Hematopoietic multipotent progenitor cell treated with erythropoietin and hydrocortisone succinate and interleukin-3 and kit ligand, for 6 days (in vitro differentiated cells): ENCODE measurements around the gene INSYN1.
"Not testable (repeated sequence)": the region's sequence is repeated elsewhere in the genome, so short reads cannot be mapped to it uniquely, and the experiment has no call there.

ENCODE experiments used
- DNase-seq: peaks from one replicate; pipeline ENCODE4 v3.0.0-alpha.2; 2015

INSYN1 gene

DNA sequence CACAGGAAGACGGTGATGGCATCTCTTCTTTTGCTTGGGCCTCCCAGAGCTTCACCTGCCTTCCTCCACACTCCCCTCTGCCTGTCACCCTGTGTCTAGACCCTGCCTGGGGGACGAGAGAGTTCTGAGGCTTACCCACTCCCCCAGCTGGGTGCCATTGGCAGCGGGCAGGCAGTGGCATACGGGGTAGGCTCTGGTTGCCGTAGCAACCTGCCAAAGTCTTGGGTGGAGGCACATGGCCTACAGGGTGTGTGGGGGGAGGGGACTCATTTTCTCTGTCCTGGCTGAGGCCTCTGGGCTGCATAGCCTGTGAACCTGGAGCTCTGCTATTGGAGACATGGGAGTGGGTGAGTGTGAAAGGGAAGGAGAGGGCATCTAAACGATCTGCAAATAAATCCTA lies 4.4 kb downstream of the INSYN1 start:
- no peak for DNase-seq

- DNase-seq, result no peak
Observed at GRCh38 chr15:73747847-73748590, 5.1 kb downstream of the INSYN1 start.

DNA sequence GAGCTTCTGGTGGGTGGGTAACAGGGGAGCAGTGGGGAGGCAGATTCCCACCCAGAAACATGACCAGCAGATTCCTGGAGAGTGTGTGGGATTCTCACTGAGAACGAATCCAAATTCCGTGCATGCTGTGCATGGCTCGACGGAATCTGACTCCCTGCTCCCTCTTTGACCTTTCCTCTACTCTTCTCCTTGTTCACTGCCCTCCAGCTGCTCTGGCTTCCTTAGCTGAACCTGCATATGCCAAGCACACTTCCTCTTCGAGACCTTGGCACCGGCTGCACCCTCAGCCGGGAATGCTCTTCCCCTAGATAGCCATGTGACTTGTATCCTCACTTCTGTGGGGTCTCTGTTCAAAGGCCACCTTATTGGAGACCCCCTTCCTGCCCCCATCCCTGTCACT lies 6.3 kb downstream of the INSYN1 start:
- DNase-seq, result no peak

DNA sequence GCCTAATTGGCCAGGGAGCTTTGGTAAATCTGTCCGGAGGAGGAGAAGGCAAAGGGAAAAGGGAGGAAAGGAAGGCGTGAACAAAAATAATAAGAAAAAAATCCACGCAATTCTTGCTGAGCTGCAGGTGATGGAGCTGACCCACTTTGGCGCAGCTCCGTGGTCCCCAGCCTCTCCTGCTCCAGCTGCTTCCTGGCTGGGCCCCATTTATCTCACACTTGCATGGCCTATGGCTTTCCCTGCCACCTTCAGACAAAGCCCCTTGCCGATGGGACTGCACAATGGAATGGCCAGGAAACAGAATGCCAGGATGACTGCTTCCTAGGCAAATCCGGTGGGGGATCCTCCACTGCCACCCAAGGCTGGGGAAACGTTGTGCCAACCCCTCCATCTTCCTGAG lies 6.9 kb downstream of the INSYN1 start:
- DNase-seq, result no peak

DNA sequence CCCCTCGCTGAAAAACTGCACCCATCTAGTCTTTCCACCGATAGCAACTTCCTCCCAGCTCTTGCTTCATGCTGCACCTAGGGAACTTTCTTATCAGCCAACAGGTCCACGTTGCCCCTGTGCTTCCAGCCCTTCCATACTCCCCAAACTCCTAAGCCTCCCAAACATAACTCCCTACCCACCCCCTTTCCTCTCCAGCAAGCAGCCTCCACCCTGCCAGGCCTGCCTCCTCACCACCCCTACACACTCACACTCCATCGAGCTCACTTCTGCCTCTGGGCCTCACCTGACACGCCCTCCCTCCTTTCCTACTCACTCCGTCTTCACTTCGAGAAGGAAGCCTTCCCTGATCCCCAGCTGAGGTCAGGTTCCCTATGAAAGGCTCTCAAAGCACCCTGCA lies 8.1 kb downstream of the INSYN1 start:
- no peak for DNase-seq

GRCh38 chr15:73744293-73744692 lies 8.9 kb downstream of the INSYN1 start:
- no peak for DNase-seq

DNA sequence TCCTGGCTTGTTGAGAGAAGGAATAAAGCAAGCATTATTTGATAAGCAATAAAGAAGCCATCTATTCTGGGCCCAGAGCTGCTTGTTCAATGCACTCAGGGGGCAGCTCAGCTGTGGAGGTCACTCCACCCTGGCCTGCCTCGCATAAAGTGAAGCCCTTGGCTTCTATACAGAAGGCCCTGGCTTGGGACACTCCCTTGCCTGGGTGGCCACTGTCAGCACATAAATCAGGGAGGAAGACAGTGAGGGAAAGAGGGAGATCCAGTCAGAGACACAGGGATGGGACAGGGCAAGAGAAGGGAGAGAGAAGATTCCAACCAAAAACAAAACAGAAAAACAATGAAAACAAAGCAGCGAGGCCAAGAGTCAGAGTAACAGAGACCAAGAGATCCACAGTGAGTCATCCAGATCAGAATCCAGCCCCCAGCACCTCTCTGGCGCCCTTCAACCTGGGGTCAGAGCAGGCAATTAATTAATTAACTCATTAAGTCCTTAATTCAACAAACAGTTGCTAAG lies 11.8 kb downstream of the INSYN1 start:
- DNase-seq, result no peak

GRCh38 chr15:73740152-73741048 lies 12.8 kb downstream of the INSYN1 start:
- DNase-seq, result no peak

DNA sequence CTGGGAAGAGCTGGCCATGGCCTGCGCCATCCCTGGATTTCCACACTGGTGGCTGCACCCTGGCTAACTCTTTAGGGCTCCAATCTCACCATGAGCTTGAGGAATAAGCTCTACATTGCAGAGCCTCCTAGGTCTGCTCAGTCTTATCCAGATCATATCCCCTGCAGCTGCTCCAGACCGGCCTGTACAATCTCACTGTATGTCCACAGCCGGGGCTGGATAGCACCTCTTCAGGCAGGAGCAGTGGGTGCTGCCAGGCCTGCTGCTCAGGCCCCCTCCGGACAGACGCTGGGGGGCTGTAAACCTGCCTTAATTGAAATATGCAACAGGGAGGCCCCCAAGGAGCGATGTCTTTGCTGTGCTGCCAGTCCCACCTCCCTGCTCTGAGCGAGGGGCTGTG lies 15.6 kb downstream of the INSYN1 start:
- no peak for DNase-seq

DNA sequence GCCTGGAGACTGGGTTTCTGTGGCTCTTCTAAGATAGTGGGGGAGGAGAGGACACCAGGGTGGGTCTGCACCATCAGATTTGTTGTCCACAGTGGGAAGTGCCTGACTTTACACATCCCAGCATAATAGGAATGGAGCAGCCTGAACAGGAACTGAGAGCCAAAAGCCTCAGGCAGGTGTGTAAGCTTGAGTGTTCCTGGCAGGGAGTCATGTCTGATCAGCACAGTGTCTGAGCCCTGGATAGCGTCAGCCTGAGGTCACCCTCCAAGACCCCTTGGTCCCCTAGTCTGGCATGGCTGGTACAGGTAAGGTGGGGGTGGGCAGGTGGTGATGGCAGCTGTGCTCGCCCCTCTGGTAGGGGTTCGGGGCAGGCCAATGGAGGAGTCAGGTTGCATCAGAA lies 20.2 kb downstream of the INSYN1 start:
- no peak for DNase-seq

- DNase-seq, result not testable (repeated sequence)
Observed at GRCh38 chr15:73732051-73732450, 21.1 kb downstream of the INSYN1 start.

DNA sequence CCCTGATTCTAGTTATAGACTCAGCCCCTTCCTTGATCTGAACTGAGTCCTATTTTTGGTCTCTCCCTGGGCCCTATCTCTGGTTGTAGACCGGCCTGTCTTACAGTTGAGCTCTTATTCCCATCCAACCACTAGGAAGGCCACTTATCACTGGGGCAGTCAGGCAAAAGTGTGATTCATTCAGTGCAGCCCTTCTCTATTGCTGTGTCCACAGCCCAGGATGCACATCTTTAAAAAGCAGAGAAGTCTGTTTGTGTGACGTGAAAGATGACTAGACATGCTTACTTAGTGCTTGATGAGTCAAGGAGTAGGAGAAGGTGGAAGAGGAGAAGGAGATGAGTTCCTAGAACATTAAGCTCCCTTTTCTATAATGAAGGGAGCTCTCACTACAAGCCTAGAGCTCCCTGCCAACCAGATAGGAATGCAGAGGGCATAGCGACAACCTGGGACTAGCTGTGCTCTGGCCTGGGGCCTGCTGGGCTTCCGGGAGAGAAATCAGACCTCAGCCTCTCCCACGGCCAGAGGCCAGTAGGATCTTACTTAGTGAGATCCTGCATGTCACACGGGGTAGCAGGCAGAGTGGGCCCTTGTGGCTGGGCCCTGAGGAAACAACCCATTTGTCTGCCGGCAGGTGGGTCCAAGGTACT lies 25.7 kb downstream of the INSYN1 start:
- no peak for DNase-seq

DNA sequence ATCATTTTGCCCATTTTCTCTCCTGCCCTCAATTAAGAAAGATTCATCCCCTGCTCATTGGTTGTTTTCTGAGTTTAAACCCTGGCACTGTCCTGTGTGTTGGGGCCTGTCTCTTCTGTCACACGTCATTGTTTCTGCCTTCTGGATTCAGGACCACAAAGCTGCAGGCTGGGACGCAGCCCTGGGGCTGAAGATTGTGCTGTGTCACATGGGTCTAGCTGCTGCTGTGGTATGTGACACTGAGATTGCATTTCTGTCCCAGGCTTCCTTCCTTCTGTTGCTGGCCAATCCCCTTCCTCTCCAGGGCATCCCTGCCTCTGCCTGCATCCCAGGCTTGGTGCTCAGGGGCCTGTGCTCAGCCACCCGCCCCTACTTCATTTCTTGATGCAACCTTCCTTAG lies 28.9 kb downstream of the INSYN1 start:
- DNase-seq, result no peak

DNA sequence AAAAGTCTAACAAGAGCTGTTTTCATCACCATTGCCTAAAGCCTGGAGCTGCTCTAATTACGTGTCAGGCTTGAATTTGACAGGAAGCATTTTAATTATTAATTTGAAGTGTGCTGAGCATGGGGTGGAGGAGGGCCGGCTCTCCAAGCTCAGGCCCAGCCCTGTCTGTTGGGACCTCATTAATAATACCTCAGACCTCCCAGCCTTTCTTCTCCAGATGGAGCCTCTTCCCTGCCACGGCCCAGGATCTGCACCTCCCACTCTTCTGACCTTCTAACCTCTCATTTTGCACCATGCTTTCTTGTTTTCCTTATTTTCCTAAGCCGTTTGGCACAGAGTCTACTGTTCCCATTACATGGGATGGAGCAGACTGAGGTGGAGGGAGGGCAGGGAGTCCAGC lies 30.0 kb downstream of the INSYN1 start:
- no peak for DNase-seq

GRCh38 chr15:73722425-73722824 lies 30.7 kb downstream of the INSYN1 start:
- DNase-seq, result no peak

GRCh38 chr15:73718694-73719093 lies 34.5 kb downstream of the INSYN1 start:
- DNase-seq, result no peak

DNA sequence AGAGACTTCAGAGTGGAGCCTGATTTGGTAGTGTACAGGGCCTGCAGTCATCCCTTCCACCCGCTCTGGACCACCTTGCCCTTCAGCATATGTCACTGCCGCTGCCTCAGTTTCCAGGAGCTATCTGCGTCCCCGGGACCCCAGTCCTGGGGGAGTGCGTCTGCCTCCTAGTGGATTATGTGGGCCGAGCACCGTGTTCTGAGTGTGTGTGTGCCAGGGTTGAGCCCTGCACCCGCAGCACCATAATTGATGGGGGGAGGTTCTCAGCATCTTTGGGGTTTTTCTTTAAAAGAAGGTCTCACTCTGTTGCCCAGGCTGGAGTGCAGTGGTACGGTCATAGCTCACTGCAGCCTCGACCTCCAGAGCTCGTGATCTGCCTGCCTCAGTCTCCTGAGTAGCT lies 35.3 kb downstream of the INSYN1 start:
- DNase-seq, result no peak

DNA sequence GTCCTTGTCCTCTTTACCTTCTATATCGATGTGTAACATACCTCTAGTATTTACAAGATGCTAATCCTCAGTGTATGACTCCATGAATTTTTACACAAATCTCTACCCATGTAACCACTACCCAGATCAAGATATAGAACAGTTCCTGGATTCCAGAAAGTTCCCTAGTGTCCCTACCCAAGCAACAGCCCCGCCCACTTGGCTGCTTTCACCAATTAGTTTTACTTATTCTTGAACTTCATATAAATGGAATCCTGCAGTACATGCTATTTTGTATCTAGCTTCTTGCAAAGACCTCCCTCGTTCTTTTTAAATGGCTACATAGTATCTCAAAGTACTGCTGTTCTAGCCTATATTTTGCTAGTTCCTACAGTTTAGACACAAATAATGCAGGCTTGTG lies 35.9 kb downstream of the INSYN1 start:
- no peak for DNase-seq

DNA sequence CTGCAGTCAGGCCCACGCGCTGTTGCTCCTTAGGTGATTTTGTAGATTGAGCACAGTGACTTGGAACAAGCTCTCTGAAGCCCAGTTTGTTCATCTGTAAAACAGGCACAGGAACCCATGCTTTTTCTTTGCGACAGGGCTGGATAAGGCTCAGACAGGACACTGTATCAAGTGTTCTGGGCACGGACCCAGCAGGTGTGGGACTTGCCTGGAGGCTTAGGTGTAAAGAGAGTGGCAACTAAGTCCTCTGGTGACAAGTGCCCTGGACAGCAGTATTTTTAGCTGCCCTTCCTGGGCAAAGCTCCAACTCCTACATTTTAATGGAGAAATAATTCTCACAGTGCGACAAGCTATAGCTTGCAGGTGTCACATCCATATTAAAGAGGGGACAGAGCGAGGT lies 36.7 kb downstream of the INSYN1 start:
- no peak for DNase-seq

DNA sequence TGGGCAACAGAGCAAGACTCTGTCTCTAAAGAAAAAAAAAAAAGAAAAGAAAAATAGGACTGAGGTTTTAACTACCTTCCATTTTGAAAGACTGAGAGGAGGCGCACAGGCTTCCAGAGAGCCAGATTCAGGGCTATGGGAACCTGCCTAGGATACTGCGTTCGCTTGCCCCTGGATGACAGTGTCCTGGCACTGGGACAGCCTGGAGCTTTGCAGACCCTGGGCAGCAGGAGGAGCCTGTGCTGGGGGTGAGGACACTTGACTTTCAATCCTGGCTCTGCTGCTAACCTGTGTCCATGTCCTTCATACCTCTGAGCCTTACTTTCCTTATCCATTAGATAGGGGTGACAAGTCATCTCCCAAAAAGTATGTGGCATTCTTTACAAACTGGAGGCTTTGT lies 37.7 kb downstream of the INSYN1 start:
- no peak for DNase-seq

DNA sequence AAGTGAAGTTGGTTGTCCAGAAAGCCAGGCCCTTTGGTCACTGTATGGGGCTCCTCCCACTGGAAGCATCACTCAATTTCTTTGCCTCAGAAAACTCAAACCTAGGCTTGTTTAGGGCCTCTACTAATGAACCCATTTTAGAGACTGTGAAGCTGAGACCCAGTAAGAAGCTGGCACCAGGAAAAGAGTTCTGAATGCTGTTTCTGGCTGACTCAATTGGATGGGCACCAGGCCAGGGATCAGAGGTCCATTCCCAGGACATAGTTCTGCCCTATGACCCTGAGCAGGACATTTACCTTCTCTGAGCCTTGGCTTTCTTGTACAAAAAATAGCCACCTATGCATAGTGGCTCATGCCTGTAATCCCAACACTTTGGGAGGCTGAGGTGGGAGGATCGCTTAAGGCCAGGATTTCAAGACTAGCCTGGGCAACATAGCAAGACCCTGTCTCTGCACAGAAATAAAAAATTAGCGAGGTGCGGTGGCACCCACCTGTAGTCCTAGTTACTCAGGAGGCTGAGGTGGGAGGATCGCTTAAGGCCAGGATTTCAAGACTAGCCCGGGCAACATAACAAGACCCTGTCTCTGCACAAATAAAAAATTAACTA lies 38.4 kb downstream of the INSYN1 start:
- no peak for DNase-seq

DNA sequence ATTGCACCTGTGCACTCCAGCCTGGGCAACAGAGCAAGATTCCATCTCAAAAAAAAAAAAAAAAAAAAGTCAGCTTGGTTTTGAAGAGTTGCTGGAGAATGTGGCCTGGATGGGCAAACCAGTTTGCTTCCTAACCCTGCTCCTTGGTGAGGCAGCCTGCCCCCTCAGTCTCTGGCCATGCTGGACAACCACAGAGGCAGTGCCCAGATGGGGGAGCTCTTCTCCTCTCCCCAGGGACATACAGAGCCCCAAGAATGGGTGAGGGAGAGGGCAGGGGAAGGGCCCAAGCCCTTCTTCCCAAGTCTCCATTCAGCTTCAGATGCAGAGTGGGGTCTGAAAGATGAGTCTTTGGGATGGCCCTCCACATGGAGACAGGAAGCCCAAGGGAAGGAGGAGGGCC lies 41.0 kb downstream of the INSYN1 start:
- no peak for DNase-seq

GRCh38 chr15:73711526-73711925 lies 41.6 kb downstream of the INSYN1 start:
- peak; percentile 18 for DNase-seq
